Esophagus muscularis mucosa (tissue), 4 donors: Measurements from ENCODE around the gene CUBN. TPM values are rescaled to one million over a fixed set of nuclear protein-coding genes. Genes with fewer than 3 reads are reported as not detected.

Experiments used
- DNase-seq: peaks from one replicate; pipeline ENCODE4 v3.0.0-alpha.2; 2017; ENCODE audit errors: extremely low spot score
- H3K27ac ChIP-seq, 4 donors: fragments of 200-600 bp; sonication (generic); replicated peaks in 1 of 4; 1 replicate in 3 of 4; 2 replicates in 1 of 4; pipeline ENCODE4 v1.5.1; 2016 to 2019; ENCODE audit warnings: mild to moderate bottlenecking in 1 of 4
- H3K27me3 ChIP-seq, 4 donors: fragments of 200-600 bp; sonication (generic); one replicate each; pipeline versions ENCODE4 v1.5.1 to v1.6.0; 2016 to 2019
- H3K36me3 ChIP-seq, 4 donors: fragments of 200-600 bp; sonication (generic); one replicate each; pipeline ENCODE4 v1.5.1; 2016 to 2019
- H3K4me1 ChIP-seq, 4 donors: fragments of 200-600 bp; sonication (generic); one replicate each; pipeline ENCODE4 v1.5.1; 2016 to 2019
- H3K4me3 ChIP-seq, 4 donors: fragments of 200-600 bp; sonication (generic); 1 replicate in 2 of 4; 2 replicates in 2 of 4; pipeline ENCODE4 v1.5.1; 2016 to 2019; ENCODE audit warnings: mild to moderate bottlenecking in 4 of 4, moderate library complexity in 1 of 4
- H3K9me3 ChIP-seq, 4 donors: fragments of 200-600 bp; sonication (generic); 1 replicate in 3 of 4; 2 replicates in 1 of 4; pipeline ENCODE4 v1.5.1; 2016 to 2019
- CTCF ChIP-seq, 3 experiments: fragments of 200-600 bp in 2 of 3; fragments of 450-650 bp in 1 of 3; sonication (generic) in 2 of 3; IDR thresholded peaks; one replicate each; pipeline ENCODE4 v1.5.1; 2017 to 2019; ENCODE audit warnings: antibody characterized with exemption in 3 of 3, mild to moderate bottlenecking in 2 of 3, moderate library complexity in 1 of 3
- EP300 ChIP-seq: sonication (generic); formaldehyde crosslinking; IDR thresholded peaks from one replicate; pipeline ENCODE4 v1.6.1; 2017; ENCODE audit warnings: antibody characterized with exemption
- POLR2A ChIP-seq: fragments of 450-650 bp; IDR thresholded peaks from one replicate; pipeline ENCODE4 v1.6.1; 2017; ENCODE audit warnings: antibody characterized with exemption, moderate library complexity, mild to moderate bottlenecking, low read depth
- POLR2AphosphoS5 ChIP-seq, 2 donors: sonication (generic); formaldehyde crosslinking; IDR thresholded peaks; one replicate each; pipeline ENCODE4 v1.6.1; 2017; ENCODE audit warnings: antibody characterized with exemption in 2 of 2
- WGBS: methylation state at CpG from one replicate; pipeline ENCODE4 v1.1.5; 2018; 5-methylcytosine and 5-hydroxymethylcytosine counted together
- intact Hi-C: fragments of 100-400 bp; cut with DNase I; formaldehyde crosslinking; loops from one replicate; pipeline ENCODE4 v1.15.1; 2023
- total RNA-seq, 4 donors: library from RNA; depleted of rRNA; stranded (reverse); fragments of >200 nt; gene quantifications; one replicate each; pipeline versions ENCODE4 v1.1.0 to v1.2.1, GENCODE V29; 2016

CUBN gene
- 1 to 10 TPM; 1.3 to 4.6 (median 2.3) TPM for total RNA-seq

- intact Hi-C loops = no loop called here
- Histone ChIP-seq H3K4me1 (no peaks in the 10 kb centered on the region), H3K9me3 (no peaks in the 10 kb centered on the region), H3K27ac (no peak within 1 kb of the TSS), H3K27me3 (no peaks in the 10 kb centered on the region), H3K4me3 (no peak within 1 kb of the TSS), H3K36me3 (no peaks in the 10 kb centered on the region)
- no peak for TF ChIP-seq EP300
- no peak for TF ChIP-seq POLR2AphosphoS5 (IDR thresholded peaks at IDR 0.05)
- no peak for TF ChIP-seq POLR2A
- TF ChIP-seq CTCF (IDR thresholded peaks at IDR 0.05) = no peak
- DNase-seq = no peak
- 96% methylated on average over 1 of the region's 1 CpG for WGBS
These were observed at the start of gene CUBN for GRCh38 chr10:17129741-17130140. Gene CUBN, minus strand, starts transcription at chr10:17129811. Its CDS starts 46 bp downstream, at chr10:17129765.

GRCh38 chr10:17179002-17179401, 49.4 kb upstream of the CUBN start:
- TF ChIP-seq EP300 = no peak
- TF ChIP-seq POLR2A = no peak
- TF ChIP-seq CTCF (IDR thresholded peaks at IDR 0.05) = no peak
- TF ChIP-seq POLR2AphosphoS5 (IDR thresholded peaks at IDR 0.05) = no peak
- H3K9me3 ChIP-seq = no peaks in the 10 kb centered on the region
- no peaks in the 10 kb centered on the region for H3K36me3 ChIP-seq
- DNase-seq = no peak
- no peak overlapping the region for H3K4me3 ChIP-seq
- H3K27ac ChIP-seq = no peak overlapping the region
- 57% methylated on average over 3 of the region's 3 CpGs for WGBS
- intact Hi-C loops = no loop called here
- H3K27me3 ChIP-seq = no peaks in the 10 kb centered on the region
- peaks cover 0 to 5% (median 0%) of the 10 kb centered on the region in 4 donors for H3K4me1 ChIP-seq

- no peaks in the 10 kb centered on the region for H3K27me3 ChIP-seq
- TF ChIP-seq POLR2AphosphoS5 (IDR thresholded peaks at IDR 0.05) = no peak
- no peak for TF ChIP-seq CTCF (IDR thresholded peaks at IDR 0.05)
- no peak for TF ChIP-seq EP300
- TF ChIP-seq POLR2A = no peak
- no peaks in the 10 kb centered on the region for H3K36me3 ChIP-seq
- DNase-seq = no peak
- peaks cover 0 to 5% (median 0%) of the 10 kb centered on the region in 4 donors for H3K4me1 ChIP-seq
- intact Hi-C loops = no loop called here
- H3K4me3 ChIP-seq = no peak overlapping the region
- H3K9me3 ChIP-seq = no peaks in the 10 kb centered on the region
- no peak overlapping the region for H3K27ac ChIP-seq
- WGBS = 94% methylated on average over 1 of the region's 1 CpG
These were observed 48.4 kb upstream of the CUBN start for GRCh38 chr10:17178006-17178405.

GRCh38 chr10:17177014-17177413, 47.4 kb upstream of the CUBN start:
- 100% methylated on average over 1 of the region's 1 CpG for WGBS
- intact Hi-C loops = no loop called here
- no peaks in the 10 kb centered on the region for H3K36me3 ChIP-seq

GRCh38 chr10:17176091-17176490, 46.5 kb upstream of the CUBN start:
- intact Hi-C loops = no loop called here

More at GRCh38 chr10:17177014-17177413, 47.4 kb upstream of the CUBN start:
- no peaks in the 10 kb centered on the region for H3K9me3 ChIP-seq
- peaks cover 0 to 5% (median 0%) of the 10 kb centered on the region in 4 donors for H3K4me1 ChIP-seq
- no peaks in the 10 kb centered on the region for H3K27me3 ChIP-seq
- no peak for DNase-seq
- no peak for TF ChIP-seq POLR2AphosphoS5 (IDR thresholded peaks at IDR 0.05)
- no peak overlapping the region for H3K4me3 ChIP-seq
- H3K27ac ChIP-seq = no peak overlapping the region

More at GRCh38 chr10:17176091-17176490, 46.5 kb upstream of the CUBN start:
- Histone ChIP-seq H3K4me1 (peaks cover 0 to 5% (median 0%) of the 10 kb centered on the region in 4 donors), H3K27ac (no peak overlapping the region), H3K9me3 (no peaks in the 10 kb centered on the region), H3K4me3 (no peak overlapping the region), H3K27me3 (no peaks in the 10 kb centered on the region), H3K36me3 (no peaks in the 10 kb centered on the region)
- TF ChIP-seq EP300 = no peak
- TF ChIP-seq CTCF (IDR thresholded peaks at IDR 0.05) = no peak
- TF ChIP-seq POLR2AphosphoS5 (IDR thresholded peaks at IDR 0.05) = no peak
- TF ChIP-seq POLR2A = no peak
- DNase-seq = no peak
